NT2/D1 (cell line): Measurements from ENCODE around the gene C1QC.

Source experiments
- YY1 ChIP-seq: IDR thresholded peaks from 2 replicates; pipeline ENCODE4 v1.6.1; 2011; ENCODE audit not compliant: insufficient read length, insufficient read depth
- ZNF274 ChIP-seq: IDR thresholded peaks from 2 replicates; pipeline ENCODE4 v1.6.1; 2011; ENCODE audit warnings: mild to moderate bottlenecking, low read depth, low read length

DNA sequence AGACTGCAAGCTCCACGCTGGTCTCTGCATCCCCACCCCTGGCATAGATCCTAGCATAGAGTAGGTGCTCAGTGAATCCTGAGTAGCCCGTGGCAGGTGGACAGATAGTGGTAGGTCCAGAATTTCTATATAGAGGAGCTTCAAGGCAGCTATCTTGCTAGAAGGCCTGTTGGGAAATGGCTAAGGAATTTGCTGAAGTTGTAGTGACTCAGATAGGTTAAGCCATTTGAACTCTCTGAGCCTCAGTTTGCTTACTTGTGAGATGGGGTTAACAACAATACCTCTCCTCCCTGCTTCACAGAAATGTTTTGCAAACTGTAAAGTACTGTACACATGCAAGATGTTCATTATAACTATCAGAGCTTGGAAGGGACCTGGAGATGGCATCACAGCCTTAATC, 43.8 kb downstream of the C1QC start:
- TF ChIP-seq ZNF274: no peak
- no peak for TF ChIP-seq YY1
